Activated CD4-positive, alpha-beta T cell treated with anti-CD3 and anti-CD28 coated beads, Interleukin-10, Interleukin-2, amounts not matched to agents 100 ng/mL and 50 ng/mL, durations not matched to agents 16 hours and 8 hours (primary cell): Measurements from ENCODE around the gene ERGIC1.
A peak's percentile ranks its signal among the peaks of the same experiment; 100 is the strongest.

ENCODE experiments used
- DNase-seq: peaks from one replicate; pipeline ENCODE4 v3.0.0-alpha.2; 2020

The ERGIC1 gene

DNA sequence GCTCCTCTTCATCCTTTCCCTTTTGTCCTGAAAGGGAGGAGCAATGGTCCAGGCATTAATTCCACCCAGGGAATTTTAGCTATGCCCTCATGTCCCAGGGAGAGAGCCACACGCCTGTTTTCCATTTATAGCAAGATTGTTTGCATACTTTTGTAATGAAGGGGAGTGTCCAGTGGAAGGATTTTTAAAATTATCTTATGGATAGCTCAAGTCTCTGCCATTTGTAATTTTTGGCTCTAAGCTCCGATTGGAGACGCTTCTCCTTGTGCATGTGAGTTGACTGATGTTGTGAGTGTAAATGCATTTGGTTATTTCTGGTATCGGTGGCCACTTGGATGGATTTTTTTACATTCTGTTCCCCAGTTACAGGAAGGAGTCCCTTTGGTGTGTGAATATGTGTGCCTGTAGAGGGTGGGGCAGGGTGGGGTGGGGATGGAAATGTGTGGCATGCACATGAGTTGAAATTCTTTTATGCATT lies 118.0 kb downstream of the ERGIC1 start:
- no peak for DNase-seq

- no peak for DNase-seq
These were observed 120.0 kb downstream of the ERGIC1 start for GRCh38 chr5:172953776-172954675.

DNA sequence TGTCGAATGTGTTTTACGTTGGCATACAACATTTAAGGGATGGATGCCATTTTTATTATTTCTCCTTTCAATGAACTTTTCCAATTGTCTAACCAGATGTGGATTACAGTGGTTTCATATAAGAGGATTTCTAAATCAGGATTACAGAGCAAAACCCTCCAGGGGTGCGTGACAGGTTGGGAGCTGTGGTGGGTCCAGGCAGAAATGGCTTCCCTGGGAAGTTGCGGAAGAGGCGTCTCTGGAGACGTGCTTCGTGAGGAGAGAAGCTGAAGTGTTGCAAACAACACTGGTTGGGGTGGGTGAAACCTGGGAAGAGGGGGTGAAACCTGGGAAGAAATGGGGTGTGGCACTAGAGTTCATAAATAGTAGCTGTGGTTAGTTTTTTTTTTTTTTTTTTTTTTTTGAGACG lies 120.7 kb downstream of the ERGIC1 start:
- DNase-seq = no peak

- no peak for DNase-seq
These were observed 122.2 kb downstream of the ERGIC1 start for GRCh38 chr5:172956228-172956627.

GRCh38 chr5:172956936-172957335 lies 122.9 kb downstream of the ERGIC1 start:
- no peak for DNase-seq

GRCh38 chr5:172957458-172957857 lies 123.4 kb downstream of the ERGIC1 start:
- no peak for DNase-seq

GRCh38 chr5:172958331-172959046 lies 124.4 kb downstream of the ERGIC1 start:
- DNase-seq = peak; percentile 63

DNA sequence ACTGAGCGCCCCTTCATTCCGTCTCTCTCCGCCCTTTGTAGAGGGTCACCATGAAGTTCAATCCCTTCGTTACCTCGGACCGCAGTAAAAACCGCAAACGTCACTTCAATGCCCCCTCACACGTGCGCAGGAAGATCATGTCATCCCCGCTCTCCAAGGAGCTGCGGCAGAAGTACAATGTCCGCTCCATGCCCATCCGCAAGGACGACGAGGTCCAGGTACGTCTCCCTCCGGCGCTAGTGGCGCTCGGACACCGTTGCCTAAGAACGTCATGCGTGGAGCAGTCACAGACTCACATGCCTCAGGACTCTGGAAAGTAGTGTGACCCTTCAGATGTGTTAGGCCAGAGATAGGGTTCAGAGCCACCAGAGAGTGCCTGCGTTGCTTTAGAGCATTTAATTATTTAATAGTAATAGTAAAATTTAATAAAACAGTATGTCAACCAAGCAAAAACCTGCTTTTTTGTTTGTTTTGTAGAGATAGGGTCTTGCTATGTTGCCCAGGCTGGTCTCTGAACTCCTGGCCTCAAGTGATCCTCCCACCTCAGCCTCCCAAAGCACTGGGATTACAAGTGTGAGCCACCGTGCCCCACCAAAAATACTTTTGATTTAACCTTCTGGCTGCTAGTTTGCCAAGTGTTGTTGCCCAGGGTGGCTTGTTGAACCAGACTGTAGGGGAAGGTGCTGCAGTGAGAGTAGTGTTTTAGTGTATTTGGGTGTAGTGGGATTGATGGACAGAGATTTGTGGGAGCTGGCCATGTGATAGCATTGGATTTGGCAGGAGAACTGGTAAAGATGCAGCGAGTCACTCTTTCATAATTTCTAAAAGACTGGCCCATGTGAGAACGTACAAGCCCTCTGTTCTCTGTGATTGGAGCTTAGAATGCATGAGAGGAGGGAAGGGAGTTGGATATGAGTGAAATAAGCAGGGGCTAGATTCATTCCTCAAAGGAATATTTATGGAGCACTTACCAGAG lies 126.1 kb downstream of the ERGIC1 start:
- no peak for DNase-seq

GRCh38 chr5:172969921-172970320 lies 135.9 kb downstream of the ERGIC1 start:
- DNase-seq = no peak

DNA sequence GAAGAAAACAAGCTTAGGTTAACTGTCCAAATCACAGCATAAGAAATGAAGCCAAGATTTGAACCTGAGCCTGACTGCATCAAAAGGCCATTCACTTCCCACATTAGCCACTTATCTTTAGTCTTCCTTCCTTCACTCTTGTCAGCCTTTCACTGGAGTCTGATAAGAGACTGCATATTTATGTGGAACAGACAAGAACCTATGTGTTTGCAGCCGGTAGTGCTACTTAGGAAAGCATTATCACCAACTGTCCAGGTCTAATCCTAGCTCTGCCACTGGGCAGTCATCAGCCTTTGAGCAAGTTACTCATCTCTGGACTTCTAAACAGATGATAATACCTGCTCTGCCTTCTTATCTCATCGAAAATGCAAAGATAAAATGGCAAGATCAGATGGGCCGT lies 137.4 kb downstream of the ERGIC1 start:
- DNase-seq = no peak

GRCh38 chr5:172972552-172972951 lies 138.5 kb downstream of the ERGIC1 start:
- DNase-seq = no peak

GRCh38 chr5:172973127-172973916 lies 139.3 kb downstream of the ERGIC1 start:
- no peak for DNase-seq

GRCh38 chr5:172973931-172974330 lies 139.9 kb downstream of the ERGIC1 start:
- DNase-seq = no peak

DNA sequence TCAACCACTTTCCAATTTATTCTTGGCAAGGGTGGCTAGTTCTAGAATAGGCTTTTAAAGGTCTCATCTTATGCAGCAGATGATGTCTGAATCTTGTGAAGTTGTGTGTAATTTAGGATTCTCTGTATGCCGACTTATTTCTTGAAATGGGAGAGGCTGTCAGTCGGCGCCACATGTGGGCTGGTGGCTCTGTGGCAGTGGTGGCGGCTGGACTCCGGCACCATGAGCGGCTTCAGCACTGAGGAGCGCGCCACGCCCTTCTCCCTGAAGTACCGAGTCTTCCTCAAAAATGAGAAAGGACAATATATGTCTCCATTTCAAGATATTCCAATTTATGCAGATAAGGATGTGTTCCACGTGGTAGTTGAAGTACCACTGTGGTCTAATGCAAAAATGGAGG lies 141.2 kb downstream of the ERGIC1 start:
- DNase-seq = no peak

DNA sequence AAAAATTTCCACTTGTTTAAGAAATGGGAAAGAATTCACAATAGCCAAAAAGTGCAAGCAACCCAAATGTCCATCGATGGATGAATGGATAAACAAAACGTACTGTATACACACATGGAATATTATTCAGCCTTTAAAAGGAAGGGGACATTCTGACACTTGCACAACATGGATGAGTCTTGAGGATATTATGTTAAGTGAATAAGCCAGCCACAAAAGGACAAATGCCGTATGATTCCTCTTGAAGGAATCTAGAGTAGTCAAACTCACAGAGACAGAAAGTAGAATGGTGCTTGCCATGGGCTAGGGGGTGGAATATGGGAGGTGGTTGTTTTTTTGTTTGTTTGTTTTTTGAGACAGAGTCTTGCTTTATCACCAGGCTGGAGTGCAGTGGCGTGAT lies 145.7 kb downstream of the ERGIC1 start:
- DNase-seq = no peak

DNA sequence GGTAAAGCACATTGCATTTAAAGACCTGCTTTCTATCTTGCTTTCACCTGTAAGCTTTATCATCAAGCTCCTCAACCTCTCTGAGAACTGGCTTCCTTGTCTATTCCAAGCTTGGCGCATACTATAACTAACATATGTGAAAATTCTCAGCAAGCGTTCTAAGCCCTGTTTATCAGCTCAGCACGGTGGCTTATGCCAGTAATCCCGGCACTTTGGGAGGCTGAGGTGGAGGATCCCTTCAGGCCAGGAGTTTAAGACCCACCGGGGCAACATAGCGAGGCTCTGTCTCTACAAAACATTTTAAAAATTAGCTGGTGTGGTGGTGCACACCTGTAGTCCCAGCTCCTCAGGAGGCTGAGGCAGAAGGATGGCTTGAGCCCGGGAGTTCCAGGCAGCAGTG lies 147.9 kb downstream of the ERGIC1 start:
- no peak for DNase-seq

- peak; percentile 96 for DNase-seq
These were observed 149.6 kb downstream of the ERGIC1 start, which contains the start of gene ATP6V0E1 for GRCh38 chr5:172983542-172984243. ATP6V0E1 (plus strand) TSS chr5:172983771; CDS start chr5:172983861, 90 bp downstream.

- peak; percentile 83 for DNase-seq
These were observed 150.3 kb downstream of the ERGIC1 start for GRCh38 chr5:172984244-172984953.

DNA sequence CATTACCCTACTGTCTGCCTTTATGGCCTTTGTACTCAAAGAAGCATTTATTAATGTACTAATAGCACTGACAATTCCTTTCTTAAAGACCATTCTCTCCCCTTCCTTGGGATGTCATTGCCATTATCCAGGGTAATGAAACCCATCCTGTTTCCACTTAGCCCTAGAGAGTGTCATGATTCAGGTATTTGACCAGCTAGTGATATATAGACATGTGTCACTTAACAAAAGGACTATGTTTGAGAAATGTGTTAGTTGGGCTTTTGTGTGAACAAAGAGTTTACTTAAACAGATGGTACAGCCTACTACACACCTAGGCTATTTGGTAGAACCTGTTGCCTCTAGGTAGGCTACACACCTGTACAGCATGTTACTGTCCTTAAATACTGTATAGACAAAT lies 151.5 kb downstream of the ERGIC1 start:
- no peak for DNase-seq

DNA sequence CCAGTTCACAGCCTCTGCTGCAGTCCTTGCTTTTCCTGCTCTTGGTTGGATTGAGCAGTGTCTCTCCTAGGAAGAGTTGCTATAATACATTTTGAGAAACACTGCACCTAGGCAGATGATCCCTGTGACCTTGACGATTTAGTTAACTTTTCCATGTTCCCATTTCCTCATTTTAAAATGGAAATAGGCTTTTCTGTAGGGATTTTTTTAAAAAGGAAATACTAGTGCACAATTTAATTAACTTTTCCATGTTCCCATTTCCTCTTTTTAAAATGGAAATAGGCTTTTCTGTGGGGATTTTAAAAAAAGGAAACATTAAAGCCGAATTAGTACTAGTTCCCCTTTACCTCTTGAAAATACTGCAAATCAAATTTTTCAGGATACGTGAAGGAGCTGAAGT lies 154.2 kb downstream of the ERGIC1 start:
- DNase-seq = no peak

- DNase-seq = no peak
These were observed 156.7 kb downstream of the ERGIC1 start for GRCh38 chr5:172990776-172991175.
